Caco-2 (cell line): ENCODE data around the gene GAS6. TPM values are rescaled to one million over a fixed set of nuclear protein-coding genes. Genes with fewer than 3 reads are reported as not detected.
"Not testable (repeated sequence)": the region's sequence is repeated elsewhere in the genome, so short reads cannot be mapped to it uniquely, and the experiment has no call there.

Experiments
- BruUV-seq: library from RNA; stranded (reverse); fragments of 400-500 nt; replicated peaks from 2 replicates; lab custom pipeline; 2021; lab: Mats Ljungman, UMichigan
- CTCF ChIA-PET: fragments of 300-600 bp; sonication (Branson Sonifier 250); formaldehyde crosslinking; loops from one replicate; lab custom pipeline; 2022; ENCODE audit warnings: antibody characterized with exemption; lab: Charles Lee
- POLR2A ChIA-PET: fragments of 300-600 bp; sonication (Branson Sonifier 250); formaldehyde crosslinking; loops from one replicate; lab custom pipeline; 2022; ENCODE audit warnings: antibody characterized with exemption; lab: Charles Lee
- DNase-seq, 2 experiments: peaks; one replicate each; pipeline versions ENCODE4 v3.0.0 to v3.0.0-alpha.2; 2020 to 2022
- H3K27me3 ChIP-seq: replicated peaks from 2 replicates; pipeline ENCODE4 v1.6.0; 2011; ENCODE audit warnings: low read length; ENCODE audit not compliant: control insufficient read depth, insufficient read depth
- H3K36me3 ChIP-seq: 2 replicates; pipeline ENCODE4 v1.5.1; 2011; ENCODE audit warnings: low read length; ENCODE audit not compliant: control insufficient read depth, insufficient read depth
- H3K4me1 ChIP-seq: fragments of 250-450 bp; sonication (Bioruptor Pico); 2 replicates; pipeline ENCODE4 v1.5.1; 2020; ENCODE audit warnings: mild to moderate bottlenecking
- H3K4me3 ChIP-seq: 2 replicates; pipeline ENCODE4 v1.5.1; 2011; ENCODE audit warnings: low read depth, mild to moderate bottlenecking, control low read depth, low read length
- H3K9me3 ChIP-seq: fragments of 250-450 bp; sonication (Bioruptor Pico); 2 replicates; pipeline ENCODE4 v1.5.1; 2020; ENCODE audit warnings: mild to moderate bottlenecking, moderate library complexity
- H3K27ac Mint-ChIP-seq: one replicate; pipeline ENCODE4 v1.8.0; 2022; ENCODE audit warnings: mixed read lengths; ENCODE audit not compliant: unreplicated experiment
- H3K27me3 Mint-ChIP-seq: one replicate; pipeline ENCODE4 v1.8.0; 2022; ENCODE audit warnings: mixed read lengths; ENCODE audit not compliant: insufficient read depth, unreplicated experiment
- H3K36me3 Mint-ChIP-seq: one replicate; pipeline ENCODE4 v1.8.0; 2022; ENCODE audit warnings: mild to moderate bottlenecking, mixed read lengths; ENCODE audit not compliant: insufficient read depth, unreplicated experiment
- H3K4me1 Mint-ChIP-seq: one replicate; pipeline ENCODE4 v1.8.0; 2022; ENCODE audit warnings: low read depth, mixed read lengths; ENCODE audit not compliant: unreplicated experiment
- H3K4me3 Mint-ChIP-seq: one replicate; pipeline ENCODE4 v1.8.0; 2022; ENCODE audit warnings: mild to moderate bottlenecking, moderate library complexity, mixed read lengths; ENCODE audit not compliant: unreplicated experiment
- H3K9me3 Mint-ChIP-seq: one replicate; pipeline ENCODE4 v1.8.0; 2022; ENCODE audit warnings: mixed read lengths; ENCODE audit not compliant: unreplicated experiment
- intact Hi-C: fragments of 100-400 bp; cut with micrococcal nuclease; formaldehyde crosslinking; loops from one replicate; pipeline ENCODE4 v1.10.0; 2022; ENCODE audit not compliant: unreplicated experiment
- total RNA-seq: library from RNA; stranded (reverse); gene quantifications from 2 replicates; pipeline ENCODE4 v1.2.3, GENCODE V29; 2022
- TF ChIP-seq, protein P1 (sequence below), 2 experiments: fragments of 200-600 bp in 1 of 2; IDR thresholded peaks; 1 replicate in 1 of 2; 2 replicates in 1 of 2; pipeline versions ENCODE4 v1.5.1 to v1.8.0; 2011 to 2022; ENCODE audit warnings: antibody characterized with exemption in 1 of 2, control low read depth in 1 of 2, inconsistent platforms in 1 of 2, low read depth in 1 of 2, low read length in 1 of 2, mild to moderate bottlenecking in 1 of 2, moderate library complexity in 1 of 2; ENCODE audit not compliant: insufficient read depth in 1 of 2, severe bottlenecking in 1 of 2, unreplicated experiment in 1 of 2

The GAS6 gene
- total RNA-seq, 1 experiment from 2014 or later = 34.8 TPM

DNA sequence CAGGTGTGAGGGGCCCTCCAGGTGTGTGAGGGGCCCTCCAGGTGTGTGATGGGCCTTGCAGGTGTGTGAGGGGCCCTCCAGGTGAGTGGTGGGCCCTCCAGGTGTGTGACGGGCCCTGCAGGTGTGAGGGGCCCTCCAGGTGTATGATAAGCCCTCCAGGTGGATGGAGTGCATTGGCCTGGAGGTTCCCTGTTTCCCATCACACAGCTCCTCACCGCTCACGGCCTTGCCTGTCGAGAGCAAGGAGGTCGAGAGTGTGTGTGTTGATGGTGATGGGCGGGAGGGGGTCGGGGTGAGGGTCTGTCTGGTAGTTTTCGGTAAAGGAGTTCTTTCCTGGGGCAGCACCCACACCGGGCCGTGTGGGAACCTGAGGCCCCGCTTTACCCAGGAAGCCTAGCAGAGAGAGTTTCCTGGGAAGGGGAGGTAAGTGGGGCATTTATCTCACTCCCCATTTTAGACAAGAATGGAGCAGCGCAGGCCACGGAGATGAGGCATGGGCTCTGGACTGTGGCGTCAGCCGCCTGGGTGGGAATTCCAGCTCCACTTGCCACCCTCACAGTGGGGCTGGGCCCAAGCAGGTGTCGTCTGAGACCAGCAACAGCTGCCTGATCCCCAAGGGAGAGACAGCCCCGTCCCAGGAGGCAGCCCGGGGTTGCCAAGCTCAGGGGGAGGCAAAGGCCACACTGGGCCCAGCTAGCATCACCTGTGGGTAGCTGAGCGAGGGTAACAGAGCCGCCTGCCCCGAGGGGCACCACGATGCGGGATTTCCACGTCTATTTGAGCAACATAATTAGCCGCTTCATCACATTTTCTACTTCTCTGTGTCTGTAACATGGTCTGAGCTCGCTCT, 10.9 kb upstream of the GAS6 start:
- Histone ChIP-seq H3K36me3 (no peaks in the 10 kb centered on the region), H3K27me3 (no peaks in the 10 kb centered on the region), H3K9me3 (peaks cover 8% of the 10 kb centered on the region; the same call in 1 of the 2 replicates), H3K4me3 (no peak overlapping the region), H3K4me1 (no peaks in the 10 kb centered on the region)
- TF ChIP-seq, protein P1, sequence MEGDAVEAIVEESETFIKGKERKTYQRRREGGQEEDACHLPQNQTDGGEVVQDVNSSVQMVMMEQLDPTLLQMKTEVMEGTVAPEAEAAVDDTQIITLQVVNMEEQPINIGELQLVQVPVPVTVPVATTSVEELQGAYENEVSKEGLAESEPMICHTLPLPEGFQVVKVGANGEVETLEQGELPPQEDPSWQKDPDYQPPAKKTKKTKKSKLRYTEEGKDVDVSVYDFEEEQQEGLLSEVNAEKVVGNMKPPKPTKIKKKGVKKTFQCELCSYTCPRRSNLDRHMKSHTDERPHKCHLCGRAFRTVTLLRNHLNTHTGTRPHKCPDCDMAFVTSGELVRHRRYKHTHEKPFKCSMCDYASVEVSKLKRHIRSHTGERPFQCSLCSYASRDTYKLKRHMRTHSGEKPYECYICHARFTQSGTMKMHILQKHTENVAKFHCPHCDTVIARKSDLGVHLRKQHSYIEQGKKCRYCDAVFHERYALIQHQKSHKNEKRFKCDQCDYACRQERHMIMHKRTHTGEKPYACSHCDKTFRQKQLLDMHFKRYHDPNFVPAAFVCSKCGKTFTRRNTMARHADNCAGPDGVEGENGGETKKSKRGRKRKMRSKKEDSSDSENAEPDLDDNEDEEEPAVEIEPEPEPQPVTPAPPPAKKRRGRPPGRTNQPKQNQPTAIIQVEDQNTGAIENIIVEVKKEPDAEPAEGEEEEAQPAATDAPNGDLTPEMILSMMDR (IDR thresholded peaks at IDR 0.05; ENCODE audit: insufficient read depth in 1 of 2, low read depth in 1 of 2, low read length in 1 of 2, severe bottlenecking in 1 of 2, unreplicated experiment in 1 of 2) = no peak
- BruUV-seq = no TSS peak
- no peak for DNase-seq
- no peak overlapping the region for H3K27ac Mint-ChIP-seq
- no peak overlapping the region for H3K4me3 Mint-ChIP-seq
- H3K9me3 Mint-ChIP-seq = no peaks in the 10 kb centered on the region
- H3K4me1 Mint-ChIP-seq = no peaks in the 10 kb centered on the region
- peaks cover 11% of the 10 kb centered on the region for H3K27me3 Mint-ChIP-seq
- no peaks in the 10 kb centered on the region for H3K36me3 Mint-ChIP-seq
- intact Hi-C loops = no loop called here
- ChIA-PET POLR2A (no interaction called here), CTCF (no interaction called here)

DNA sequence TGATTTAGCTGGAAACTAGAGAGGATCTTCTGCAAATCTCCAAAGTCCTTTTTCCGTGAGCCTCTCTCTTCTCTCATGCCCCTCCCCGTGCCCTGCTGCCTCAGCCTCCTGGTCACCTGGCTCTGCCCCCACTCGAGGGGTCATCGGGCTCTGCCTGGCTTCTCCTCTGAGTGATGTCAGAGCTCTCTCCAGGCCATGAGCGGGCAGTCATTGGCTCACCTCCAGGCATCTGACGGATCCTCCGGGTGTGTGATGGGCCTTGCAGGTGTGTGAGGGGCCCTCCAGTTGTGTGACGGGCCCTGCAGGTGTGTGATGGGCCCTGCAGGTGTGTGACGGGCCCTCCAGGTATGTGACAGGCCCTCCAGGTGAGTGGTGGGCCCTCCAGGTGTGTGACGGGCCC, 10.3 kb upstream of the GAS6 start:
- TF ChIP-seq, protein P1 (IDR thresholded peaks at IDR 0.05; ENCODE audit: insufficient read depth in 1 of 2, low read depth in 1 of 2, low read length in 1 of 2, severe bottlenecking in 1 of 2, unreplicated experiment in 1 of 2) = no peak
- no peak overlapping the region for H3K27ac Mint-ChIP-seq
- no peaks in the 10 kb centered on the region for H3K36me3 Mint-ChIP-seq
- peaks cover 11% of the 10 kb centered on the region for H3K27me3 Mint-ChIP-seq
- no peaks in the 10 kb centered on the region for H3K4me1 ChIP-seq
- BruUV-seq = no TSS peak
- H3K4me1 Mint-ChIP-seq = no peaks in the 10 kb centered on the region
- no peaks in the 10 kb centered on the region for H3K27me3 ChIP-seq
- no peak overlapping the region for H3K4me3 ChIP-seq
- POLR2A ChIA-PET = no interaction called here
- H3K9me3 Mint-ChIP-seq = no peaks in the 10 kb centered on the region
- DNase-seq = no peak
- no peak overlapping the region for H3K4me3 Mint-ChIP-seq
- no peaks in the 10 kb centered on the region for H3K36me3 ChIP-seq
- CTCF ChIA-PET = no interaction called here
- intact Hi-C loops = no loop called here
- H3K9me3 ChIP-seq = peaks cover 8% of the 10 kb centered on the region; the same call in 1 of the 2 replicates

DNA sequence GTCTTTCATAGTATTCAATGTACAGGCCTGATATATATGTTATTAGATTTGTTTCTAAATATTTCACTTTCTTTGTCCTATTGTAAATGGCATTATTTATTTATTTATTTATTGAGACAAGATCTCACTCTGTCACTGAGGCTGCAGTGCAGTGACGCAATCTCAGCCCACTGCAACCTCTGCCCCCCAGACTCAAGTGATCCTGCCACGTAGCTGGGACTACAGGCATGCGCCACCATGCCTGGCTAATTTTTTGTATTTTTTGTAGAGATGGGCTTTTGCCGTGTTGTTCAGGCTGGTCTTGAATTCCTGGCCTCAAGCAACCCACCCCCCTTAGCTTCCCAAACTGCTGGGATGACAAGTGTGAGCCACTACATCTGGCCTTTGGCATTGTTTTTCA, 5.4 kb upstream of the GAS6 start:
- BruUV-seq = no TSS peak
- ChIA-PET CTCF (no interaction called here), POLR2A (no interaction called here)
- Mint-ChIP-seq H3K4me3 (no peak overlapping the region), H3K27me3 (peaks cover 11% of the 10 kb centered on the region), H3K9me3 (peaks cover 10% of the 10 kb centered on the region), H3K4me1 (peaks cover 6% of the 10 kb centered on the region), H3K27ac (no peak overlapping the region), H3K36me3 (no peaks in the 10 kb centered on the region)
- Histone ChIP-seq H3K36me3 (no peaks in the 10 kb centered on the region), H3K9me3 (peaks cover 3% of the 10 kb centered on the region; the same call in 1 of the 2 replicates), H3K4me1 (peaks cover 6% of the 10 kb centered on the region; the same call in 1 of the 2 replicates), H3K4me3 (no peak overlapping the region), H3K27me3 (no peaks in the 10 kb centered on the region)
- TF ChIP-seq, protein P1 (IDR thresholded peaks at IDR 0.05; ENCODE audit: insufficient read depth in 1 of 2, low read depth in 1 of 2, low read length in 1 of 2, severe bottlenecking in 1 of 2, unreplicated experiment in 1 of 2) = no peak
- DNase-seq = no peak
- intact Hi-C loops = no loop called here

DNA sequence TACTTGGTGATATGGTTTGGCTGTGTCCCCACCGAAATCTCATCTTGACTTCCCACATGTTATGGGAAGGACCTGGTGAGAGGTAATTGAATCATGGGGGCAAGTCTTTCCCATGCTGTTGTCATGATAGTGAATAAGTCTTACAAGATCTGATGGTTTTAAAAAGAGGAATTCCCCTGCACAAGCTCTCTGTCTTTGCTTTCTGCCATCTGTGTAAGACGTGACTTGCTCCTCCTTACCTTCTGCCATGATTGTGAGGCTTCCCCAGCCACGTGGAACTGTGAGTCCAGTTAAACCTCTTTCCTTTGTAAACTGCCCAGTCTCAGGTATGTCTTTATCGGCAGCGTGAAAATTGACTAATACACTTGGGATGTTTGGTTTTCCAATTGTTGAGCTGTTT, 4.0 kb upstream of the GAS6 start:
- intact Hi-C loops, H3K36me3 ChIP-seq, CTCF ChIA-PET, H3K27me3 Mint-ChIP-seq, H3K27ac Mint-ChIP-seq, H3K4me3 Mint-ChIP-seq, H3K9me3 ChIP-seq, H3K27me3 ChIP-seq, BruUV-seq, H3K36me3 Mint-ChIP-seq, H3K4me1 Mint-ChIP-seq, POLR2A ChIA-PET, H3K4me1 ChIP-seq, H3K4me3 ChIP-seq, DNase-seq: not testable (repeated sequence)
- peaks cover 10% of the 10 kb centered on the region for H3K9me3 Mint-ChIP-seq
